ENCODE measurements around the gene PKNOX2.

PKNOX2 gene

GRCh38 chr11:125162743-125163142 is 1.8 kb upstream of the PKNOX2 start:
- TF ChIP-seq CTCF (IDR thresholded peaks at IDR 0.05; ENCODE audit: low read depth, low read length): no peak
- DNase-seq (ENCODE audit: extremely low read depth, low read depth): no peak

- no peak for DNase-seq (ENCODE audit: extremely low read depth, low read depth)
- TF ChIP-seq CTCF (IDR thresholded peaks at IDR 0.05; ENCODE audit: low read depth, low read length): no peak
These were observed 1.0 kb upstream of the PKNOX2 start for GRCh38 chr11:125163431-125164063.

- no peak for DNase-seq (ENCODE audit: extremely low read depth, low read depth)
- TF ChIP-seq CTCF (IDR thresholded peaks at IDR 0.05; ENCODE audit: low read depth, low read length): no peak
These were observed 495 bp upstream of the PKNOX2 start for GRCh38 chr11:125164091-125164421.

GRCh38 chr11:125165111-125165842 is 726 bp downstream of the PKNOX2 start:
- DNase-seq (ENCODE audit: extremely low read depth, low read depth): no peak
- TF ChIP-seq CTCF (IDR thresholded peaks at IDR 0.05; ENCODE audit: low read depth, low read length): no peak

- no peak for TF ChIP-seq CTCF (IDR thresholded peaks at IDR 0.05; ENCODE audit: low read depth, low read length)
- no peak for DNase-seq (ENCODE audit: extremely low read depth, low read depth)
These were observed 1.6 kb downstream of the PKNOX2 start for GRCh38 chr11:125165843-125166763.

- no peak for TF ChIP-seq CTCF (IDR thresholded peaks at IDR 0.05; ENCODE audit: low read depth, low read length)
- DNase-seq (ENCODE audit: extremely low read depth, low read depth): no peak
These were observed 2.3 kb downstream of the PKNOX2 start for GRCh38 chr11:125166764-125167291.
